HG02610 (cell line): Measurements from ENCODE around the gene SERINC2.
"Not testable (repeated sequence)": the region's sequence is repeated elsewhere in the genome, so short reads cannot be mapped to it uniquely, and the experiment has no call there.

Experiments
- ATAC-seq: cut with Tn5 transposase; IDR thresholded peaks from one replicate; pipeline ENCODE4 v1.9.1; 2021; ENCODE audit warnings: mild to moderate bottlenecking, moderate library complexity; ENCODE audit not compliant: unreplicated experiment

The SERINC2 gene

GRCh38 chr1:31382379-31382989, 30.5 kb upstream of the SERINC2 start:
- ATAC-seq = no peak

GRCh38 chr1:31383967-31384366, 29.0 kb upstream of the SERINC2 start:
- ATAC-seq = no peak

GRCh38 chr1:31386576-31387243, 26.3 kb upstream of the SERINC2 start:
- not testable (repeated sequence) for ATAC-seq

- no peak for ATAC-seq
Observed at GRCh38 chr1:31387612-31388011, 25.4 kb upstream of the SERINC2 start.

GRCh38 chr1:31389616-31390015, 23.4 kb upstream of the SERINC2 start:
- ATAC-seq = no peak

- no peak for ATAC-seq
Observed at GRCh38 chr1:31390071-31390470, 22.9 kb upstream of the SERINC2 start.

- no peak for ATAC-seq
Observed at GRCh38 chr1:31393463-31393862, 19.6 kb upstream of the SERINC2 start.

GRCh38 chr1:31394584-31395193, 18.3 kb upstream of the SERINC2 start:
- ATAC-seq = no peak

GRCh38 chr1:31396633-31397351, 16.2 kb upstream of the SERINC2 start:
- no peak for ATAC-seq

- ATAC-seq = no peak
Observed at GRCh38 chr1:31397360-31398095, 15.5 kb upstream of the SERINC2 start.

GRCh38 chr1:31398246-31398645, 14.8 kb upstream of the SERINC2 start:
- ATAC-seq = no peak

GRCh38 chr1:31399976-31400375, 13.0 kb upstream of the SERINC2 start:
- no peak for ATAC-seq

- ATAC-seq = no peak
Observed at GRCh38 chr1:31400393-31400792, 12.6 kb upstream of the SERINC2 start.

GRCh38 chr1:31401241-31401640, 11.8 kb upstream of the SERINC2 start:
- no peak for ATAC-seq

GRCh38 chr1:31405578-31406245, 7.3 kb upstream of the SERINC2 start:
- ATAC-seq = no peak

GRCh38 chr1:31407029-31407626, 5.9 kb upstream of the SERINC2 start:
- ATAC-seq = no peak

GRCh38 chr1:31408788-31409318, 4.2 kb upstream of the SERINC2 start:
- no peak for ATAC-seq

GRCh38 chr1:31409946-31410858, 2.8 kb upstream of the SERINC2 start:
- no peak for ATAC-seq

- no peak for ATAC-seq
Observed at GRCh38 chr1:31410871-31411270, 2.1 kb upstream of the SERINC2 start.
